Pancreas (tissue), 10 donors: Measurements from ENCODE around the gene CNKSR2. TPM values are rescaled to one million over a fixed set of nuclear protein-coding genes. Genes with fewer than 3 reads are reported as not detected.

ENCODE experiments used
- ATAC-seq, 4 donors: fragments of 200-7000 bp; cut with Tn5 transposase; one replicate each; pipeline versions ENCODE4 v1.8.0 to v1.9.1; 2020; ENCODE audit warnings: mild to moderate bottlenecking in 4 of 4, moderate library complexity in 4 of 4
- DNase-seq, 6 donors: peaks; one replicate each; pipeline ENCODE4 v3.0.0-alpha.2; 2020
- FAIRE-seq: peaks from 2 replicates; lab custom pipeline; 2012; peaks lifted over from hg19 to GRCh38; lab: Jason Lieb, UNC
- H3K27ac ChIP-seq, 4 donors: fragments of 200-600 bp; sonication (generic); 1 replicate in 3 of 4; 2 replicates in 1 of 4; pipeline versions ENCODE4 v1.5.0 to v1.8.0; 2020
- H3K27me3 ChIP-seq, 4 donors: fragments of 200-600 bp; one replicate each; pipeline ENCODE4 v1.8.0; 2021
- H3K36me3 ChIP-seq, 3 donors: fragments of 200-600 bp; sonication (generic) in 1 of 3; one replicate each; pipeline versions ENCODE4 v1.5.0 to v1.8.0; 2020 to 2021
- H3K4me1 ChIP-seq, 3 donors: fragments of 200-600 bp; one replicate each; pipeline ENCODE4 v1.8.0; 2021
- H3K4me3 ChIP-seq, 4 donors: fragments of 200-600 bp; sonication (generic) in 2 of 4; one replicate each; pipeline versions ENCODE4 v1.5.0 to v1.8.0; 2020 to 2021
- H3K9me3 ChIP-seq, 4 donors: fragments of 200-600 bp; one replicate each; pipeline ENCODE4 v1.8.0; 2021
- CTCF ChIP-seq, 4 donors: fragments of 200-600 bp; sonication (generic) in 3 of 4; IDR thresholded peaks; one replicate each; pipeline versions ENCODE4 v1.5.0 to v1.8.0; 2021; ENCODE audit warnings: antibody characterized with exemption in 4 of 4
- WGBS, 2 donors: extraction: QIAGEN DNeasy Blood & Tissue Kit; methylation state at CpG; one replicate each; pipeline ENCODE4 v1.1.7; 2013; 5-methylcytosine and 5-hydroxymethylcytosine counted together
- intact Hi-C, 3 donors: fragments of 100-400 bp; cut with DNase I; formaldehyde crosslinking; loops; one replicate each; pipeline versions ENCODE4 v1.11.1 to v1.14.2; 2022
- polyA plus RNA-seq, 2 donors: library from polyadenylated mRNA; stranded (reverse); fragments of 200-250 nt; gene quantifications; one replicate each; pipeline ENCODE4 v1.2.3, GENCODE V29; 2013
- total RNA-seq, 6 donors: library from RNA; stranded (reverse); fragmentation: NEBNext Ultra II Directional in 4 of 6; extraction: Animal tissue kit (Norgen Biotek cat#: 25700) in 4 of 6; gene quantifications; one replicate each; pipeline versions ENCODE4 v1.2.1 to v1.2.4, GENCODE V29; 2021 to 2023
- donor health status: healthy with polysubstance abuse.
- donor health status: DM: no; HTN: no; CAD: no; lungs with moderate emphysema.
- donor health status: DM: no; HTN: no; CAD: no.
- donor health status: control.
- donor health status: control.
- donor health status: Bipolar disorder and iron deficiency.
- donor health status: DM: yes; HTN: yes; CAD: no.
- donor health status: DM: no; HTN: no; CAD: no.
- donor health status: DM: no; HTN: no; CAD: no.
- donor health status: DM: yes; HTN: yes; CAD: no.

The CNKSR2 gene
- total and polyA plus RNA-seq, 8 donors: 1.1 to 4.0 (median 2.5) TPM

- FAIRE-seq (no peak), ATAC-seq (peak; percentile 67 to 81 (median 76)), DNase-seq (peak in 3 of 6 donors; percentile 17 to 80 (median 58))
- WGBS, 2 donors: 2 to 32% methylated on average over 58 to 60 of the region's 60 CpGs
- Histone ChIP-seq H3K9me3 (no peaks in the 10 kb centered on the region), H3K36me3 (no peaks in the 10 kb centered on the region), H3K4me3 (peak within 1 kb of the TSS in 2 of 4 donors; percentile 15 to 34), H3K4me1 (no peaks in the 10 kb centered on the region), H3K27me3 (peaks cover 0 to 30% (median 0%) of the 10 kb centered on the region in 4 donors), H3K27ac (no peak within 1 kb of the TSS)
- intact Hi-C loops: no loop called here
- TF ChIP-seq CTCF (IDR thresholded peaks at IDR 0.05): no peak
These were observed 284.0 kb downstream of the CNKSR2 start, which contains the start of gene KLHL34 for GRCh38 chrX:21658152-21658737. Gene KLHL34 (minus strand): TSS chrX:21658330. CDS start chrX:21657788, 542 bp downstream.

- H3K27me3 ChIP-seq: peaks cover 0 to 31% (median 0%) of the 10 kb centered on the region in 4 donors
- H3K36me3 ChIP-seq: no peaks in the 10 kb centered on the region
- DNase-seq: peak in 2 of 6 donors; percentile 59 to 60
- WGBS, 2 donors: 19 to 35% methylated on average over 23 of the region's 23 CpGs
- TF ChIP-seq CTCF (IDR thresholded peaks at IDR 0.05): no peak
- peak overlapping the region in 2 of 4 donors; percentile 15 to 34 for H3K4me3 ChIP-seq
- intact Hi-C loops: no loop called here
- peak; percentile 35 to 69 (median 53) for ATAC-seq
- H3K27ac ChIP-seq: no peak overlapping the region
- no peak for FAIRE-seq
- no peaks in the 10 kb centered on the region for H3K4me1 ChIP-seq
- no peaks in the 10 kb centered on the region for H3K9me3 ChIP-seq
These were observed 284.5 kb downstream of the CNKSR2 start for GRCh38 chrX:21658746-21659145.

- TF ChIP-seq CTCF (IDR thresholded peaks at IDR 0.05): no peak
- DNase-seq: no peak
- FAIRE-seq: no peak
- intact Hi-C loops: no loop called here
- H3K27ac ChIP-seq: no peak overlapping the region
- H3K9me3 ChIP-seq: no peaks in the 10 kb centered on the region
- H3K36me3 ChIP-seq: no peaks in the 10 kb centered on the region
- H3K4me1 ChIP-seq: no peaks in the 10 kb centered on the region
- peaks cover 0 to 34% (median 0%) of the 10 kb centered on the region in 4 donors for H3K27me3 ChIP-seq
- no peak overlapping the region for H3K4me3 ChIP-seq
- ATAC-seq: no peak
- WGBS, 2 donors: 64 to 87% methylated on average over 3 of the region's 3 CpGs
These were observed 285.1 kb downstream of the CNKSR2 start for GRCh38 chrX:21659320-21659719.

- ATAC-seq: no peak
- intact Hi-C loops: no loop called here
- Histone ChIP-seq H3K4me1 (no peaks in the 10 kb centered on the region), H3K9me3 (no peaks in the 10 kb centered on the region), H3K4me3 (no peak overlapping the region), H3K27ac (no peak overlapping the region), H3K27me3 (peaks cover 0 to 34% (median 0%) of the 10 kb centered on the region in 4 donors), H3K36me3 (no peaks in the 10 kb centered on the region)
- WGBS, 2 donors: 78 to 96% methylated on average over 2 of the region's 2 CpGs
- no peak for TF ChIP-seq CTCF (IDR thresholded peaks at IDR 0.05)
- no peak for DNase-seq
- no peak for FAIRE-seq
These were observed 285.9 kb downstream of the CNKSR2 start for GRCh38 chrX:21660156-21660555.

GRCh38 chrX:21661316-21661715, 287.1 kb downstream of the CNKSR2 start:
- Histone ChIP-seq H3K4me3 (no peak overlapping the region), H3K27ac (no peak overlapping the region), H3K4me1 (no peaks in the 10 kb centered on the region), H3K36me3 (no peaks in the 10 kb centered on the region), H3K27me3 (peaks cover 0 to 28% (median 0%) of the 10 kb centered on the region in 4 donors), H3K9me3 (no peaks in the 10 kb centered on the region)
- DNase-seq (no peak), FAIRE-seq (no peak), ATAC-seq (no peak)
- WGBS, 2 donors: 70 to 80% methylated on average over 6 of the region's 6 CpGs
- no peak for TF ChIP-seq CTCF (IDR thresholded peaks at IDR 0.05)
- intact Hi-C loops: no loop called here
